GM21737 (cell line): ENCODE data around the gene C1QTNF2.
"Not testable (repeated sequence)": the region's sequence is repeated elsewhere in the genome, so short reads cannot be mapped to it uniquely, and the experiment has no call there.

Experiments
- ATAC-seq: cut with Tn5 transposase; IDR thresholded peaks from one replicate; pipeline ENCODE4 v1.9.1; 2021; ENCODE audit warnings: mild to moderate bottlenecking, moderate library complexity; ENCODE audit not compliant: unreplicated experiment

Gene C1QTNF2

GRCh38 chr5:160342413-160342941 is 27.9 kb downstream of the C1QTNF2 start:
- ATAC-seq, result no peak

- ATAC-seq, result no peak
Observed at GRCh38 chr5:160341309-160341870, 29.0 kb downstream of the C1QTNF2 start.

- not testable (repeated sequence) for ATAC-seq
Observed at GRCh38 chr5:160340513-160340912, 29.9 kb downstream of the C1QTNF2 start.

GRCh38 chr5:160339406-160340130 is 30.9 kb downstream of the C1QTNF2 start:
- no peak for ATAC-seq

DNA sequence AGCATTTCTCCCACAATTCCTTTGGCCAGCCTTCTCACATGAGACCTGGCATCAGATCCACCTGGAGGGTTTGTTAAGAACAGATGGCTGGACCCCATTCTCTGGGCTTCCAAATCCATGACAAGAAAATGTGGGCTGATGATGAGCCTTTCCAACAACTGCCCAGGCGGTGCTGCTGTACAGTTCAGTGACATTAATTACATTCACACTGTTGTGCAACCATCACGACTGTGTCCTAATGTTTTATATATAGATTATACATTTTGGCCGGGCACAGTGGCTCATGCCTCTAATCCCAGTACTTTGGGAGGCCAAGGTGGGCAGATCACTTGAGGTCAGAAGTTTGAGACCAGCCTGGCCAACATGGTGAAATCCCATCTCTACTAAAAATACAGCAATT is 35.7 kb downstream of the C1QTNF2 start:
- not testable (repeated sequence) for ATAC-seq

DNA sequence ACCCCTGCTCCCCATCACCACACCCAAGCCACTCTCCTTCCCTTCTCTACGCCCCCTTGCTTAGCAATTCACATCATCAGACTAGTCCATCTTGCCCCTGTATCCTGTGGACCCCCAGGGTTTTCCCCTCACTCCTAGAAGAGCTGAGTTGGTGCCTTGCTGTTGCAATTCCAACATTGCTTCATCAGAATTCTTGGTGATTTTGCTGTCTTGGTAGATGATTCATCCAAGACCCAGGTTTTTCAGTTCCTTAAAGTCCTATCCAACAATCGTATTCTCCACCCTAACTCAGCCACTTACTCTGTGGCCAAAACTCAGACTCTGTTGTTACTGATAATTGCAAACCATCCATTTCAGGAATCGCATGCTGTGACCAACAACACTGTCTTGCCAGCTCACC is 36.7 kb downstream of the C1QTNF2 start:
- no peak for ATAC-seq

DNA sequence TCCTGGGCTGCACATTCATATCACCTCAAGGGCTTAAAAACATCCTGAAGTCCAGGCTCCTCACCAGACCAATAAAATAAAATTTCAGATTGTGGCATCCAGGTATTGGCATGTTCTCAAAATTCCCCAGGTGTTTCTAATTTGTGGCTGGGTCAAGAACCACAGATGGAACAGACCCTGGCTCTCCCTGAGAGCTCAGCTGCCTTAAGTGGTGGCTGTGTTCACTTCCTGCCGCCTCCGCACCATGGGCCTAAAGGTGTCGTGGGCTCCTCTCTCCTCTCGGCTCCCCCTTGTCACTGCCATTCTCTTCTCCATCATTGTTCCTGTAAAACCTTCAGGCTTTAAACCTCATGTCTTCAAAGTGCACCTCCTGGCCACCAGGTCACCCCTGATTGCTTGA is 40.2 kb downstream of the C1QTNF2 start:
- ATAC-seq, result no peak

DNA sequence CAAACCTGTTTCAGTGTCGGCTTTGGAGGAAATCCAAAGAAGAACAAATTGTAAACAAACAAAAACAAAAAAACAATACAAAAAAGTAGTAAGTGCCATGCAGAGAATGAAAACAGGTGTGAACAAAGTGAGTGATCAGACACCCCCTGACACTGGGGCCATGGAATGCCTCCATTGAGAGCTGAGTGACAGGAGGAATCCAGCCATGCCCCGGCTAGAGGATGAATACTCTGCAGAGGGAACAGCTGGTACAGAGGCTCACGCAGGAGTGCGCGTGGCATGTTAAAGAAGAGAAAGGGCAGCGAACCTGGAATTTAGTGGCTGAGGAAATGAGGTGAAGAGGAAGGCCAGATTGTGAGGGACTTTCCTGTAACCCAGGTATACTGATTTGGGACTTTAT is 42.6 kb downstream of the C1QTNF2 start:
- ATAC-seq, result no peak

GRCh38 chr5:160326981-160327380 is 43.4 kb downstream of the C1QTNF2 start:
- no peak for ATAC-seq

DNA sequence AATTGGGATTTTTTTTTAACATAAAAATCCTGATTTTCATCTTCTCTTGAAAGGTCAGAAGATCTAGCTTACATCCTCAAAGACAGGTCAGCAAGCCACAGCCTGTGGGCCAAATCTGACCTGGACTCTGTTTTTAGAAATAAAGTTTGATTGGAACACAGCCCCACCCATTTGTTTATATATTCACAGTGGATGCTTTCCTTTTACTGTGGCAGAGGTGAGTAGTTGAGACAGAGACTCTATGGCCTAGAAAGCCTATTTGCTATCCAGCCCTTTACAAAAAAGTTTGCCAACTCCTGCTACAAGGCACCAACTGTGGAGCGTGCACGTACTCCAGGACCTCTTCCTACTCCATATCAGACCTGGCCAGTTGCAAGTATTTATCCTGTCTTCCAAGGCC is 44.7 kb downstream of the C1QTNF2 start:
- ATAC-seq, result no peak

- ATAC-seq, result no peak
Observed at GRCh38 chr5:160324886-160325285, 45.5 kb downstream of the C1QTNF2 start.

GRCh38 chr5:160318409-160318808 is 52.0 kb downstream of the C1QTNF2 start:
- no peak for ATAC-seq

DNA sequence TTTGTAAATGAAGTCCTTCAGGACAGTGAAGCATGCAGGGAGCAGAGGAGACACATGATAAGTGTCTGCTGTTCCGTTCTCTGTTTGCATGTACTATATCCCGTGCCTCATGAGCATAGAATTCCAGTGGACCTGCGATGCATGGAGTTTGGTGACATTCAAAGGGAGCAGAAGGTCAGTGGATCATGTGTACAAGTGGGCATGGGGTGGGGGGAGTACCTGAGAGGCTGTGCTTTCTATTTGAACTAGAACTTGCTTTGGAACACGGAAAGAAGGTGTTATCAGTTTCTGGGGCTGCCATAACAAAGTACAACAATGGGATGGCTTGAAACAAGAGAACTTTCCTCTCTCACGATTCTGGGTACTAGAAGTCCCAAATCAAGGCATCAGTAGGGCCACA is 53.0 kb downstream of the C1QTNF2 start:
- no peak for ATAC-seq

DNA sequence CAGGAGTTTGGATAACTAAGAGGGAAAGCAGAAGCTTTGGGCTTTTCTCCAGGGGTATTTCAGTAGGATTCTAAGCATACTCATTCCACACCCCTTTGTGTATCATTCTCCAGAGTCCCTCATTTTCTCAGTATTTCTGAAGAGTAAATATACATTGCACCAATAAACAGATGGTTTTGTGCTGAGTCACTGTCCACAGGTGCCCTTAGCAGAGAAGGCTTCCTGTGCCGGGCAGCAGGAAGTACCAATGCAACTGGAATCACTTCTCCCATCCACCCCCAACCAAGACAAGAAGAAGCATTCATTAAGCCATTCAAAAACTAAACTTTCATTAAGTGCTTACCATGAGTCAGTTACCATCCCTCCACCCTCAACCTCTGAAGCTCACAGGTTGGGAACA is 54.5 kb downstream of the C1QTNF2 start:
- no peak for ATAC-seq

- no peak for ATAC-seq
Observed at GRCh38 chr5:160312960-160313727, 57.3 kb downstream of the C1QTNF2 start.

- peak; percentile 55 for ATAC-seq
Observed at GRCh38 chr5:160312134-160312959, 58.1 kb downstream of the C1QTNF2 start, which contains the start of gene CCNJL. Gene CCNJL (minus strand): TSS chr5:160312564. CDS start chr5:160311923, 641 bp downstream.

- ATAC-seq, result peak; percentile 10
Observed at GRCh38 chr5:160311491-160312133, 58.8 kb downstream of the C1QTNF2 start.

DNA sequence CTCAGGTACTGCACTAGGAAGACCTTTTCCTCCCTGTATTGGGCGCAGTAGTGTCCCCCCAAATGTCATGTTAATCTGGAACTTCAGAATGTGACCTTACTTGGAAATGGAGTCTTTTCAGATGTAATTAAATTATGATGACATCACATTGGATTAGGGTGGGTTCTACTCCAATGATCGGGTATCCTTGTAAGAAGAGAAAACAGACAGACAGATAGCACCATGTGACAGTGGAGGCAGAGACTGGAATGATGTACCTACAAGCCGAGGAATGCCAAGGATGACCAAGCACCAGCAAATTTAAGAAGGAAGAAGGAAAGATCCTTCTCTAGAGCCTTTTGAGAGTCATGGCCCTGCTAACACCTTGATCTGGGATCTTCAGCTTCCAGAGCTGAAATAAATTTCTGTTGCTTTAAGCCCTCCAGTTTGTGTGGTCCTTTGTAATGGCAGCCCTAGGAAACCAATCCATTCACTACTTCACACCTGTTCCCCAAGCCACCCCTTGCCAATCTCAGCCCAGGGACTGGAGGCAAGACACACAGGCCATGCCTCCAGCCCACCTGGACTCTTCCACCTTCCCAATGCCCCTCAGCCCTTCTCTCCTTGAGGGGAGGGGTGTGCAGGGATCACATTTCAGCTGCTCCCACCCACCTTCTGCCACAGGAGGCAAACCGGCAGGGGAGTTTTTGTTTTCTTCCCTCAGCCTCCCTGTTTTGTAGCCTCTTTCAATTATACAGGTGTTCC is 59.7 kb downstream of the C1QTNF2 start:
- no peak for ATAC-seq

GRCh38 chr5:160310140-160310539 is 60.3 kb downstream of the C1QTNF2 start:
- no peak for ATAC-seq

- ATAC-seq, result no peak
Observed at GRCh38 chr5:160306696-160307095, 63.7 kb downstream of the C1QTNF2 start.
